ENCODE measurements around the gene EVC.
A peak's percentile ranks its signal among the peaks of the same experiment; 100 is the strongest.
"Not testable (repeated sequence)": the region's sequence is repeated elsewhere in the genome, so short reads cannot be mapped to it uniquely, and the experiment has no call there.

The EVC gene

GRCh38 chr4:5812506-5813229, 101.7 kb downstream of the EVC start:
- peak; percentile 79 for DNase-seq (ENCODE audit: low spot score)

- no peak for DNase-seq (ENCODE audit: low spot score)
These were observed 102.9 kb downstream of the EVC start for GRCh38 chr4:5813882-5814255.

- no peak for DNase-seq (ENCODE audit: low spot score)
These were observed 103.4 kb downstream of the EVC start for GRCh38 chr4:5814421-5814820.

- DNase-seq (ENCODE audit: low spot score) = no peak
These were observed 104.6 kb downstream of the EVC start for GRCh38 chr4:5815641-5816040.

- DNase-seq (ENCODE audit: low spot score) = no peak
These were observed 105.1 kb downstream of the EVC start for GRCh38 chr4:5816101-5816500.

GRCh38 chr4:5816851-5817375, 105.9 kb downstream of the EVC start:
- DNase-seq (ENCODE audit: low spot score) = no peak

GRCh38 chr4:5821665-5822358, 110.8 kb downstream of the EVC start:
- DNase-seq (ENCODE audit: low spot score) = no peak

- no peak for DNase-seq (ENCODE audit: low spot score)
These were observed 111.6 kb downstream of the EVC start for GRCh38 chr4:5822619-5823018.

GRCh38 chr4:5823542-5824211, 112.7 kb downstream of the EVC start:
- DNase-seq (ENCODE audit: low spot score) = no peak

GRCh38 chr4:5824227-5824626, 113.2 kb downstream of the EVC start:
- DNase-seq (ENCODE audit: low spot score) = no peak

- DNase-seq (ENCODE audit: low spot score) = peak; percentile 32
These were observed 113.6 kb downstream of the EVC start for GRCh38 chr4:5824635-5825034.

- DNase-seq (ENCODE audit: low spot score) = no peak
These were observed 114.5 kb downstream of the EVC start for GRCh38 chr4:5825321-5826041.

- no peak for DNase-seq (ENCODE audit: low spot score)
These were observed 115.6 kb downstream of the EVC start for GRCh38 chr4:5826437-5827107.

- DNase-seq (ENCODE audit: low spot score) = no peak
These were observed 116.4 kb downstream of the EVC start for GRCh38 chr4:5827108-5828004.

GRCh38 chr4:5828005-5828391, 117.0 kb downstream of the EVC start:
- no peak for DNase-seq (ENCODE audit: low spot score)

GRCh38 chr4:5836943-5837342, 125.9 kb downstream of the EVC start:
- no peak for DNase-seq (ENCODE audit: low spot score)

GRCh38 chr4:5837483-5837882, 126.5 kb downstream of the EVC start:
- not testable (repeated sequence) for DNase-seq (ENCODE audit: low spot score)

- no peak for DNase-seq (ENCODE audit: low spot score)
These were observed 128.3 kb downstream of the EVC start for GRCh38 chr4:5839332-5839731.

- DNase-seq (ENCODE audit: low spot score) = no peak
These were observed 129.0 kb downstream of the EVC start for GRCh38 chr4:5839751-5840674.

- DNase-seq (ENCODE audit: low spot score) = no peak
These were observed 131.5 kb downstream of the EVC start for GRCh38 chr4:5842456-5842855.
